ENCODE measurements around the gene TENT5D.
"Not testable (repeated sequence)": the region's sequence is repeated elsewhere in the genome, so short reads cannot be mapped to it uniquely, and the experiment has no call there.

The TENT5D gene

GRCh38 chrX:80420147-80420546 lies at the start of gene TENT5D:
TSS of gene TENT5D (plus strand) at chrX:80420447. CDS start at chrX:80442540, 22,093 bp downstream.
- DNase-seq = no peak

GRCh38 chrX:80385651-80386050 lies 34.6 kb upstream of the TENT5D start:
- DNase-seq = not testable (repeated sequence)

DNA sequence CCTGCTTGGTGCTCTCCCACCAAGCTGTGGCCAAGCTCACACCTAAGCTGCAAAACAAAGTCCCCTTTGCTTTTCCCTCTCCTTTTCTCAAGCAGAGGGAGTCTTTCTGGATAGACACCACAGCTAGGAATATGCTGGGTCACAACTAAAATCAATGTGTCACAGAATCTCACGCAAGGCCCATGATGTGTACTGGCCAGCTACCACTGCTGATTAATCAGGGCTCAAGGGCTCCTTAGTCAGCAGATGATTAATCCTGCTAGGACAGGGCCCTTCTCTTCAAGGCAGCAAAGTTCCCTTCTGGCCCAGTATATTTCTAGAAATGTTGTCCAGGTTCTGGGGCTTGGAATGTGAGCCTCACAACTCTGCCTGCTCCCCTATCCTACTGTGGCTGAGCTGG lies 32.0 kb upstream of the TENT5D start:
- no peak for DNase-seq

DNA sequence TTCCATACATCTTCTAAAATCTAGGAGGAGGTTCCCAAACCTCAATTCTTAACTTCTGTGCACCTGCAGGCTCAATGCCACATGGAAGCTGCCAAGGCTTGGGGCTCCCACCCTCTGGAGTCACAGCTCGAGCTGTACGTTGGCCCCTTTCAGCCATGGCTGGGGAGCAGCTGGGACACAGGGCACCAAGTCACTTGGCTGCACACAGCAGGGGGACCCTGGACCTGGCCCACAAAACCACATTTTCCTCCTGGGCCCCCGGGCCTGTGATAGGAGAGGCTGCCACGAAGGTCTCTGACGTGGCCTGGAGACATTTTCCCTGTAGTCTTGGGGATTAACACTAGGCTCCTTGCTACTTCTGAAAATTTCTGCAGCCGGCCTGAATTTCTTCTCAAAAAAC lies 8.2 kb upstream of the TENT5D start:
- DNase-seq = no peak

DNA sequence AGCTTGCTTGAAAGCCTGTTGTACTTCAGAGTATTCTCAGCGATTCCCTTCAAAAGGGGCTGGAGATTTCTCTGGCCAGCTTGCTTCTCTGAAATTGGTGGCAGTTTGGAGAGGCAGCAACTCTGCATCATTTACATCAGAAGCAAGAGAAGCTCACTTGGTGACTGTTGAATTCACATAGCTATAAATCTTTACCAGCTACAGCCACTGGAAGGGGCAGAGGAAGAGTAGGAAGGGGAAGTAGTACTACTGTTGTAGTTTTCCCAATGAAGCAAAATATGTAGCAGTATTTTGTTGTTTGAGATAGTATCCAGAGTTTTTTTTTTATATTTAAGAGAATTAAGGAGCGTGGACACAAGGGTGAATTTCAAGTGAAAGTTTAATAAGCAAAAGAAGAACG lies 2.8 kb downstream of the TENT5D start:
- no peak for DNase-seq

DNA sequence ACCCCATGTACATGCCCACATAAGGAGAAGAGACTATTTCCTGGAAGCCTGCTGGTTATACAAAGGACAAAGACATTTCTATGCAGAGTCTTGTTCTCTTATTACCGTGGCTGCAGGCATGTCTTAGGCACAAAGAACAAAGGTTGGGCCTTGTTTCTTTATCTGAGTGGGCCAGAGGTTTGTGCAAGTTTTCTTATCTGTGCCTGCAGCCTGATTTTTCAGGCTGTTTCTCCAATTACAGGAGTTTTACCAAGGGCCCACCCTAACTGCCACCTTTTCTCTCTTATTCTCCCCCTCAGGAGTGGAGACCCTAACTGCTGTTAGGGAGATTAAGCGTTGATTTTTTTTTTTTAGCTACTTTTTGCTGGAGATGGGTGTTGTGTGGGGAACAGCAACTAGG lies 3.5 kb downstream of the TENT5D start:
- no peak for DNase-seq

DNA sequence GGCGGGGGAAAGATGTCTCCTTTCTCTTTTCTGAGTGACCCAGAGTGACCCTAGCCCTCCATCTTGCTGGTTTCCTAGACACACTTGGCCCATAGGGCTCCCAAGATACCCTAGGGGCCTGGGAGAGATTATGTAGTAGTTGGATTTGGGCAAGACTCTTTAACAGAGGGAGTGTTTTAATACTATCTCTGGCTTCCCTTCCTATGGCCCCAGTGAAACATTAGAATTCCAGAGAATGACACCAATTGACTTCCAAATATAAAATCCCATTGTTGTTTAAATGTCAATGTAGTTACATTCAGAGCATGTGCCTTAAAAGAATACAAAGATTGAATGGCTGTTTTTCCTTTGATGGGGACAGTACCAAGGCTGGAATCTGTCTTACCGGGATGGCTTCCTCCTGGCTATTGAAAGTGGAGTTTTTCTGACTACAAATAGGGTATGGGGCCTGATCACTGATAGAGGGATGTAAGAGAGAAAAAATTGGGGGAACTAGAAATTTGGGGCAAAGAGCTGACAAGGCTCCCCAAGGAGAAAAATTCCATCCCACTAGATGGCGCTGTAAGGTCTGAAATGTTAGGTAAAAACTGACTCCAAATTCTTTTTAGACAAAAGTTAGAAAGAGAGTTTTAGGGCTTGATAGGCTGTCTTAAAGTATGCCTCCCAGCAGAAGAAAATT lies 10.7 kb downstream of the TENT5D start:
- DNase-seq = no peak

GRCh38 chrX:80431505-80431832 lies 11.2 kb downstream of the TENT5D start:
- no peak for DNase-seq

- DNase-seq = no peak
Measured at GRCh38 chrX:80432441-80432840, 12.2 kb downstream of the TENT5D start.

DNA sequence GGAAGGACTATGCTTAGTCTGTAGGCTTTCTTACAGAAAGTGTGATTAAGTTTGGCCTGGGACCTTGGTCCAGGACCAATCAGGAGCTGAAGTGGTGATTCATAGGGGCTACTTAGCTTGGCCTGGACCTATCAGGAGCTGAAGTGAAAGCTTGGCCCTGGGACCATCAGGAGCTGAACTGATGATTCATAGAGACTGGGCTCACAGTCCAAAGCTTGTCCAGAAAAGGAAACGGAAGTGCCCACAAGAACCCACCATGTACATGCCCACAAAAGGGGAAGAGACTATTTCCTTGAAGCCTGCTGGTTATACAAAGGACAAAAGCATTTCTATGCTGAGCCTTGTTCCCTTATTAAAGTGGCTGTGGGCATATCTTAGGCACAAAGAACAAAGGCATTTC lies 12.6 kb downstream of the TENT5D start:
- no peak for DNase-seq

DNA sequence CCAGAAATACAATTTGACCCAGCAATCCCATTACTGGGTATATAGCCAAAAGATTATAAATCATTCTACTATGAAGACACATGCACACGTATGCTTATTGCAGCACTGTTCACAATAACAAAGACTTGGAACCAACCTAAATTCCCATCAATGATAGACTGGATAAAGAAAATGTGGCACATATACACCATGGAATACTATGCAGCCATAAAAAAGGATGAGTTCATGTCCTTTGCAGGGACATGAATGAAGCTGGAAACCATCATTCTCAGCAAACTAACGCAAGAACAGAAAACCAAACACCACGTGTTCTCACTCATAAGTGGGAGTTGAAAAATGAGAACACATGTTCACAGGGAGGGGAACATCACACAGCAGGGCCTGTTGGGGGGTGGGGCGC lies 47.9 kb downstream of the TENT5D start:
- DNase-seq = not testable (repeated sequence)

GRCh38 chrX:80471582-80471981 lies 51.3 kb downstream of the TENT5D start:
- DNase-seq = no peak

GRCh38 chrX:80485543-80485942 lies 65.3 kb downstream of the TENT5D start:
- no peak for DNase-seq

DNA sequence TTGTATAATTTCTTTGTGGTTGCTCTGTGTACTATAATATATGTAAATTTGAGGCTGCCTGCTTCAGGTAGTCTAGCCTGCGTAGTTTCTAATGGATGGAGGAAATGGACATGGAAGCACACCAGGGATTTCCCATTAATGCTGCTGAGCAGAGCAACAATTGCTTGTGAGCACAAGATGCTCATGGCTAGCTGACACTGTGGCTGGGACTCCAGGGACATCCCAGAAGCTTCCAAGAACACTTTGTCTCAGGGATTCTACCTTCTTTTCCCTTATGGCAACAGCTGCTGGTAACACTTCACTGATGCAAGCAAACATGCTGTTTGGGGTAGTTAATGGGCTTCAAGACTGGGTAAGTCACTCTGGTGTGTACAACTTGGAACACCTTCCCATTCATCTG lies 66.1 kb downstream of the TENT5D start:
- no peak for DNase-seq

- DNase-seq = no peak
Measured at GRCh38 chrX:80489166-80489565, 68.9 kb downstream of the TENT5D start.

Data from femur (tissue), 1 donor.